Prostate gland (tissue), 2 donors: ENCODE measurements around the gene LPP. TPM values are rescaled to one million over a fixed set of nuclear protein-coding genes. Genes with fewer than 3 reads are reported as not detected.

ENCODE experiments used
- DNase-seq: peaks from one replicate; pipeline ENCODE4 v3.0.0-alpha.2; 2019; ENCODE audit warnings: low spot score
- H3K27ac ChIP-seq, 2 donors: fragments of 200-600 bp; sonication (generic); 2 replicates each; pipeline ENCODE4 v1.5.1; 2017 to 2019
- H3K27me3 ChIP-seq: fragments of 200-600 bp; sonication (generic); replicated peaks from 2 replicates; pipeline ENCODE4 v1.5.1; 2019; ENCODE audit not compliant: insufficient read depth
- H3K36me3 ChIP-seq, 2 donors: fragments of 200-600 bp; sonication (generic); 1 replicate in 1 of 2; 2 replicates in 1 of 2; pipeline versions ENCODE4 v1.5.1 to v1.8.1; 2017 to 2019
- H3K4me1 ChIP-seq: fragments of 200-600 bp; sonication (generic); replicated peaks from 2 replicates; pipeline ENCODE4 v1.5.1; 2019
- H3K4me3 ChIP-seq, 2 donors: fragments of 200-600 bp; sonication (generic); 2 replicates each; pipeline ENCODE4 v1.5.1; 2017 to 2019
- H3K9me3 ChIP-seq: fragments of 200-600 bp; sonication (generic); 2 replicates; pipeline ENCODE4 v1.5.1; 2017
- CTCF ChIP-seq, 4 experiments: fragments of 200-600 bp in 2 of 4; fragments of 450-650 bp in 2 of 4; sonication (generic) in 2 of 4; IDR thresholded peaks; 1 replicate in 3 of 4; 2 replicates in 1 of 4; pipeline ENCODE4 v1.5.1; 2016 to 2019; ENCODE audit warnings: antibody characterized with exemption in 4 of 4, mild to moderate bottlenecking in 2 of 4, moderate library complexity in 2 of 4
- POLR2A ChIP-seq: fragments of 450-650 bp; IDR thresholded peaks from one replicate; pipeline ENCODE4 v1.6.1; 2016; ENCODE audit warnings: antibody characterized with exemption, mild to moderate bottlenecking
- POLR2AphosphoS5 ChIP-seq: sonication (generic); formaldehyde crosslinking; IDR thresholded peaks from one replicate; pipeline ENCODE4 v1.6.1; 2017; ENCODE audit warnings: antibody characterized with exemption
- WGBS: methylation state at CpG from one replicate; pipeline ENCODE4 v1.1.5; 2018; 5-methylcytosine and 5-hydroxymethylcytosine counted together
- intact Hi-C: fragments of 100-400 bp; cut with DNase I; formaldehyde crosslinking; loops from one replicate; pipeline ENCODE4 v1.14.2; 2022
- total RNA-seq, 2 donors: library from RNA; depleted of rRNA; stranded (reverse); fragments of >200 nt; gene quantifications; one replicate each; pipeline ENCODE4 v1.1.0, GENCODE V29; 2016

The LPP gene
- total RNA-seq, 2 donors from 2014 or later = 219 to 248 TPM

GRCh38 chr3:188469228-188469885, 315.4 kb downstream of the LPP start:
- WGBS = 64% methylated on average over 10 of the region's 10 CpGs
- no peaks in the 10 kb centered on the region for H3K4me1 ChIP-seq
- H3K4me3 ChIP-seq = no peak overlapping the region
- H3K27me3 ChIP-seq = no peaks in the 10 kb centered on the region
- H3K9me3 ChIP-seq = no peaks in the 10 kb centered on the region
- no peaks in the 10 kb centered on the region for H3K36me3 ChIP-seq
- TF ChIP-seq CTCF (IDR thresholded peaks at IDR 0.05) = no peak
- intact Hi-C loops = no loop called here
- H3K27ac ChIP-seq = peak overlapping the region; percentile 6 to 23
- DNase-seq = no peak

GRCh38 chr3:188470508-188471130, 316.7 kb downstream of the LPP start:
- Histone ChIP-seq H3K4me3 (no peak overlapping the region), H3K4me1 (no peaks in the 10 kb centered on the region), H3K27ac (no peak overlapping the region), H3K27me3 (no peaks in the 10 kb centered on the region), H3K36me3 (no peaks in the 10 kb centered on the region), H3K9me3 (no peaks in the 10 kb centered on the region)
- intact Hi-C loops = no loop called here
- DNase-seq = no peak
- whole genome bisulfite sequencing = 93% methylated on average over 4 of the region's 4 CpGs
- TF ChIP-seq CTCF (IDR thresholded peaks at IDR 0.05) (no peak), POLR2AphosphoS5 (no peak), POLR2A (no peak)

- H3K27ac ChIP-seq = no peak overlapping the region
- no peaks in the 10 kb centered on the region for H3K36me3 ChIP-seq
- H3K4me3 ChIP-seq = no peak overlapping the region
- TF ChIP-seq POLR2AphosphoS5 (no peak), POLR2A (no peak), CTCF (IDR thresholded peaks at IDR 0.05) (no peak)
- intact Hi-C loops = no loop called here
- no peaks in the 10 kb centered on the region for H3K9me3 ChIP-seq
- H3K27me3 ChIP-seq = no peaks in the 10 kb centered on the region
- H3K4me1 ChIP-seq = no peaks in the 10 kb centered on the region
- no peak for DNase-seq
Measured at GRCh38 chr3:188471723-188472122, 317.8 kb downstream of the LPP start.

- H3K4me3 ChIP-seq = no peak overlapping the region
- no peak overlapping the region for H3K27ac ChIP-seq
- WGBS = 78% methylated on average over 1 of the region's 1 CpG
- no peak for DNase-seq
- intact Hi-C loops = no loop called here
- TF ChIP-seq CTCF (IDR thresholded peaks at IDR 0.05) = no peak
- TF ChIP-seq POLR2A = no peak
- TF ChIP-seq POLR2AphosphoS5 = no peak
- no peaks in the 10 kb centered on the region for H3K36me3 ChIP-seq
- no peaks in the 10 kb centered on the region for H3K9me3 ChIP-seq
- no peaks in the 10 kb centered on the region for H3K4me1 ChIP-seq
- no peaks in the 10 kb centered on the region for H3K27me3 ChIP-seq
Measured at GRCh38 chr3:188472336-188472735, 318.4 kb downstream of the LPP start.

- intact Hi-C loops = no loop called here
- no peak for DNase-seq
- Histone ChIP-seq H3K36me3 (no peaks in the 10 kb centered on the region), H3K4me1 (no peaks in the 10 kb centered on the region), H3K9me3 (no peaks in the 10 kb centered on the region), H3K4me3 (no peak overlapping the region), H3K27me3 (no peaks in the 10 kb centered on the region), H3K27ac (no peak overlapping the region)
- 90% methylated on average over 2 of the region's 2 CpGs for WGBS
- TF ChIP-seq POLR2A (no peak), POLR2AphosphoS5 (no peak), CTCF (IDR thresholded peaks at IDR 0.05) (no peak)
Measured at GRCh38 chr3:188473045-188473444, 319.1 kb downstream of the LPP start.
